WTC11 (cell line): Measurements from ENCODE around the gene SETD2.

Experiments
- ELF4 ChIP-seq: sonication (generic); formaldehyde crosslinking; IDR thresholded peaks from 2 replicates; pipeline ENCODE4 v1.8.1; 2022; ENCODE audit warnings: low read depth, mild to moderate bottlenecking, moderate library complexity, missing genetic modification reagents
- IRF2 ChIP-seq: sonication (generic); formaldehyde crosslinking; IDR thresholded peaks from 2 replicates; pipeline ENCODE4 v1.8.0; 2022; ENCODE audit warnings: low read depth, missing genetic modification reagents, borderline replicate concordance
- NR1H2 ChIP-seq: sonication (generic); formaldehyde crosslinking; IDR thresholded peaks from 2 replicates; pipeline ENCODE4 v1.9.0; 2021; ENCODE audit warnings: mild to moderate bottlenecking, moderate library complexity, missing genetic modification reagents
- NR2C2 ChIP-seq: sonication (generic); formaldehyde crosslinking; IDR thresholded peaks from 2 replicates; pipeline ENCODE4 v1.8.0; 2022; ENCODE audit warnings: mild to moderate bottlenecking, missing genetic modification reagents
- NR3C1 ChIP-seq: sonication (generic); formaldehyde crosslinking; conservative IDR thresholded peaks from 2 replicates; pipeline ENCODE4 v1.8.1; 2023; ENCODE audit warnings: low read depth, mild to moderate bottlenecking, missing genetic modification reagents
- TP53 ChIP-seq: sonication (generic); formaldehyde crosslinking; IDR thresholded peaks from 2 replicates; pipeline ENCODE4 v1.8.1; 2023; ENCODE audit warnings: mild to moderate bottlenecking, missing genetic modification reagents
- TF ChIP-seq, protein P1 (sequence below): sonication (generic); formaldehyde crosslinking; IDR thresholded peaks from 2 replicates; pipeline ENCODE4 v1.8.1; 2023; ENCODE audit warnings: mild to moderate bottlenecking, moderate library complexity, missing genetic modification reagents
- TF ChIP-seq, protein P2 (sequence below): fragments of 200-600 bp; IDR thresholded peaks from 2 replicates; pipeline ENCODE4 v1.8.0; 2022; ENCODE audit warnings: antibody characterized with exemption
- TF ChIP-seq, protein P3 (sequence below): sonication (generic); formaldehyde crosslinking; IDR thresholded peaks from 2 replicates; pipeline ENCODE4 v1.8.1; 2023; ENCODE audit warnings: mild to moderate bottlenecking, missing genetic modification reagents, moderate library complexity
- TF ChIP-seq, protein P4 (sequence below): sonication (generic); formaldehyde crosslinking; IDR thresholded peaks from 2 replicates; pipeline ENCODE4 v1.8.1; 2022; ENCODE audit warnings: mild to moderate bottlenecking, moderate library complexity, missing genetic modification reagents
- TF ChIP-seq, protein P5 (sequence below): sonication (generic); formaldehyde crosslinking; conservative IDR thresholded peaks from 2 replicates; pipeline ENCODE4 v1.8.1; 2022; ENCODE audit warnings: mild to moderate bottlenecking, missing genetic modification reagents

DNA sequence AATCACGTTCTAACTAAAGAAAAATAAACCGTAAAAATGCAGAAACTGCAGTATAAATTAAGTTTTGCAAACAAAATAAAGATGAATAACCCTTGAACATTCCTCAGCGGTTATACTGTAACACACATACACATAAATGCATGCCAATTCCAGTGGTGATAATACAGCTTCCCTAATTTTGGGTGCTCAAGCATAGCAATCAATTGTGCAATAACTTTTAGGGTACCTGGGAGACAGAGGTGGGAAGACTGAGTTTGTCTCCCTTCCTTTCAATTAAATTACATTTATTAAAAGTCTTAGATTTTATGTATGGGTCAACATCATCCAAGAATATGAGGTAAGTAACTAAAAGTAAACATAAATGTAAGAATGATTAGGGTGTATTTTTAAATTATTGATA, 71.8 kb downstream of the SETD2 start:
- TF ChIP-seq, protein P1, sequence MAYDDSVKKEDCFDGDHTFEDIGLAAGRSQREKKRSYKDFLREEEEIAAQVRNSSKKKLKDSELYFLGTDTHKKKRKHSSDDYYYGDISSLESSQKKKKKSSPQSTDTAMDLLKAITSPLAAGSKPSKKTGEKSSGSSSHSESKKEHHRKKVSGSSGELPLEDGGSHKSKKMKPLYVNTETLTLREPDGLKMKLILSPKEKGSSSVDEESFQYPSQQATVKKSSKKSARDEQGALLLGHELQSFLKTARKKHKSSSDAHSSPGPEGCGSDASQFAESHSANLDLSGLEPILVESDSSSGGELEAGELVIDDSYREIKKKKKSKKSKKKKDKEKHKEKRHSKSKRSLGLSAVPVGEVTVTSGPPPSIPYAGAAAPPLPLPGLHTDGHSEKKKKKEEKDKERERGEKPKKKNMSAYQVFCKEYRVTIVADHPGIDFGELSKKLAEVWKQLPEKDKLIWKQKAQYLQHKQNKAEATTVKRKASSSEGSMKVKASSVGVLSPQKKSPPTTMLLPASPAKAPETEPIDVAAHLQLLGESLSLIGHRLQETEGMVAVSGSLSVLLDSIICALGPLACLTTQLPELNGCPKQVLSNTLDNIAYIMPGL (CRISPR knock-in tag) = no peak
- TF ChIP-seq, protein P2, sequence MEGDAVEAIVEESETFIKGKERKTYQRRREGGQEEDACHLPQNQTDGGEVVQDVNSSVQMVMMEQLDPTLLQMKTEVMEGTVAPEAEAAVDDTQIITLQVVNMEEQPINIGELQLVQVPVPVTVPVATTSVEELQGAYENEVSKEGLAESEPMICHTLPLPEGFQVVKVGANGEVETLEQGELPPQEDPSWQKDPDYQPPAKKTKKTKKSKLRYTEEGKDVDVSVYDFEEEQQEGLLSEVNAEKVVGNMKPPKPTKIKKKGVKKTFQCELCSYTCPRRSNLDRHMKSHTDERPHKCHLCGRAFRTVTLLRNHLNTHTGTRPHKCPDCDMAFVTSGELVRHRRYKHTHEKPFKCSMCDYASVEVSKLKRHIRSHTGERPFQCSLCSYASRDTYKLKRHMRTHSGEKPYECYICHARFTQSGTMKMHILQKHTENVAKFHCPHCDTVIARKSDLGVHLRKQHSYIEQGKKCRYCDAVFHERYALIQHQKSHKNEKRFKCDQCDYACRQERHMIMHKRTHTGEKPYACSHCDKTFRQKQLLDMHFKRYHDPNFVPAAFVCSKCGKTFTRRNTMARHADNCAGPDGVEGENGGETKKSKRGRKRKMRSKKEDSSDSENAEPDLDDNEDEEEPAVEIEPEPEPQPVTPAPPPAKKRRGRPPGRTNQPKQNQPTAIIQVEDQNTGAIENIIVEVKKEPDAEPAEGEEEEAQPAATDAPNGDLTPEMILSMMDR = no peak
- TF ChIP-seq NR1H2 (CRISPR knock-in tag) = no peak
- TF ChIP-seq IRF2 (CRISPR knock-in tag) = no peak
- TF ChIP-seq, protein P3, sequence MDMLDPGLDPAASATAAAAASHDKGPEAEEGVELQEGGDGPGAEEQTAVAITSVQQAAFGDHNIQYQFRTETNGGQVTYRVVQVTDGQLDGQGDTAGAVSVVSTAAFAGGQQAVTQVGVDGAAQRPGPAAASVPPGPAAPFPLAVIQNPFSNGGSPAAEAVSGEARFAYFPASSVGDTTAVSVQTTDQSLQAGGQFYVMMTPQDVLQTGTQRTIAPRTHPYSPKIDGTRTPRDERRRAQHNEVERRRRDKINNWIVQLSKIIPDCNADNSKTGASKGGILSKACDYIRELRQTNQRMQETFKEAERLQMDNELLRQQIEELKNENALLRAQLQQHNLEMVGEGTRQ (CRISPR knock-in tag) = no peak
- no peak for TF ChIP-seq NR3C1 (CRISPR knock-in tag)
- TF ChIP-seq, protein P4, sequence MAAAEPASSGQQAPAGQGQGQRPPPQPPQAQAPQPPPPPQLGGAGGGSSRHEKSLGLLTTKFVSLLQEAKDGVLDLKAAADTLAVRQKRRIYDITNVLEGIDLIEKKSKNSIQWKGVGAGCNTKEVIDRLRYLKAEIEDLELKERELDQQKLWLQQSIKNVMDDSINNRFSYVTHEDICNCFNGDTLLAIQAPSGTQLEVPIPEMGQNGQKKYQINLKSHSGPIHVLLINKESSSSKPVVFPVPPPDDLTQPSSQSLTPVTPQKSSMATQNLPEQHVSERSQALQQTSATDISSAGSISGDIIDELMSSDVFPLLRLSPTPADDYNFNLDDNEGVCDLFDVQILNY = no peak
- no peak for TF ChIP-seq TP53 (CRISPR knock-in tag)
- TF ChIP-seq, protein P5, sequence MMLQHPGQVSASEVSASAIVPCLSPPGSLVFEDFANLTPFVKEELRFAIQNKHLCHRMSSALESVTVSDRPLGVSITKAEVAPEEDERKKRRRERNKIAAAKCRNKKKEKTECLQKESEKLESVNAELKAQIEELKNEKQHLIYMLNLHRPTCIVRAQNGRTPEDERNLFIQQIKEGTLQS = no peak
- no peak for TF ChIP-seq ELF4 (CRISPR knock-in tag)
- no peak for TF ChIP-seq NR2C2
